H1 (cell line): ENCODE data around the gene VPS52. TPM values are rescaled to one million over a fixed set of nuclear protein-coding genes. Genes with fewer than 3 reads are reported as not detected.

Source experiments
- CHD7 ChIP-seq: fragments of 300-600 bp; sonication (generic); IDR thresholded peaks from 2 replicates; pipeline ENCODE4 v1.7.1; 2012; ENCODE audit warnings: low read length, moderate library complexity, mild to moderate bottlenecking, inconsistent platforms; ENCODE audit not compliant: insufficient replicate concordance
- CREB1 ChIP-seq: IDR thresholded peaks from 2 replicates; pipeline ENCODE4 v1.6.1; 2012; ENCODE audit warnings: inconsistent platforms
- E2F6 ChIP-seq: IDR thresholded peaks from 2 replicates; pipeline ENCODE4 v1.6.1; 2012; ENCODE audit warnings: inconsistent platforms
- FOSL1 ChIP-seq: IDR thresholded peaks from 2 replicates; pipeline ENCODE4 v1.6.1; 2011; ENCODE audit warnings: mild to moderate bottlenecking, low read depth, low read length, moderate library complexity; ENCODE audit not compliant: insufficient read depth
- MAX ChIP-seq: IDR thresholded peaks from 2 replicates; pipeline ENCODE4 v1.6.1; 2012; ENCODE audit warnings: inconsistent platforms
- RAD21 ChIP-seq, 2 experiments: IDR thresholded peaks in 1 of 2; conservative IDR thresholded peaks in 1 of 2; 2 replicates each; pipeline ENCODE4 v1.6.1; 2011; ENCODE audit warnings: low read depth in 2 of 2, low read length in 2 of 2, improper control_type of control experiment in 1 of 2, inconsistent platforms in 1 of 2, mild to moderate bottlenecking in 1 of 2, moderate library complexity in 1 of 2
- SIRT6 ChIP-seq: IDR thresholded peaks from one replicate; pipeline ENCODE4 v1.7.1; 2012; ENCODE audit warnings: low read length, inconsistent platforms
- USF2 ChIP-seq: IDR thresholded peaks from 2 replicates; pipeline ENCODE4 v1.6.1; 2011; ENCODE audit warnings: low read length, improper control_type of control experiment
- polyA plus RNA-seq, 7 experiments: library from polyadenylated mRNA; depleted of rRNA in 3 of 7; stranded (reverse) in 5 of 7; unstranded in 2 of 7; fragments of >200 nt in 5 of 7; fragments of 200-250 nt in 2 of 7; gene quantifications; 1 replicate in 5 of 7; 2 replicates in 1 of 7; 4 replicates in 1 of 7; pipeline versions ENCODE4 v1.2.1 to v1.2.3, GENCODE V29; 2011 to 2013; ENCODE audit warnings: missing spikeins in 2 of 7, mixed read lengths in 2 of 7
- total RNA-seq: library from RNA; stranded (reverse); fragmentation: NEBNext Ultra II Directional; extraction: Animal tissue kit (Norgen Biotek cat#: 25700); gene quantifications from 2 replicates; pipeline ENCODE4 v1.2.1, GENCODE V29; 2021

Gene VPS52
- total and polyA plus RNA-seq, 2 of the 8 experiments (the other 6 are each of a cell fraction or from before 2014, with no cell fraction given): 36.5 to 86.3 TPM

GRCh38 chr6:33297406-33297955, 25.8 kb upstream of the VPS52 start (continued):
- TF ChIP-seq RAD21 (IDR thresholded peaks at IDR 0.05 in 1 of 2, conservative IDR thresholded peaks at IDR 0.05 in 1 of 2; ENCODE audit: low read depth in 2 of 2, low read length in 2 of 2) (no peak), SIRT6 (no peak), USF2 (peak; percentile 90), MAX (peak; percentile 61; the same call in 1 of the 2 replicates), E2F6 (no peak), CREB1 (0 out of 2 replicates have a peak, but pooled peaks have one; percentile 26), FOSL1 (no peak), CHD7 (no peak)
